Right lobe of liver (tissue), 6 donors: Measurements from ENCODE around the gene PPFIA4. TPM values are rescaled to one million over a fixed set of nuclear protein-coding genes. Genes with fewer than 3 reads are reported as not detected.

ENCODE experiments used
- ATAC-seq, 4 donors: fragments of 200-7000 bp; cut with Tn5 transposase; one replicate each; pipeline ENCODE4 v1.9.1; 2020; ENCODE audit warnings: mild to moderate bottlenecking in 4 of 4, moderate library complexity in 4 of 4
- DNase-seq, 3 donors: peaks; one replicate each; pipeline ENCODE4 v3.0.0-alpha.2; 2020
- H3K27ac ChIP-seq, 3 donors: fragments of 200-600 bp; one replicate each; pipeline ENCODE4 v1.8.0; 2022
- H3K27me3 ChIP-seq, 2 donors: fragments of 200-600 bp; one replicate each; pipeline ENCODE4 v1.8.0; 2022
- H3K36me3 ChIP-seq, 4 donors: fragments of 200-600 bp; sonication (generic) in 1 of 4; one replicate each; pipeline versions ENCODE4 v1.5.1 to v1.8.0; 2017 to 2022; ENCODE audit warnings: control low read depth in 1 of 4
- H3K4me1 ChIP-seq, 4 donors: fragments of 200-600 bp; sonication (generic) in 1 of 4; one replicate each; pipeline versions ENCODE4 v1.5.1 to v1.8.0; 2017 to 2022; ENCODE audit warnings: control low read depth in 1 of 4
- H3K4me3 ChIP-seq, 3 donors: fragments of 200-600 bp; one replicate each; pipeline ENCODE4 v1.8.0; 2022
- H3K9me3 ChIP-seq, 4 donors: fragments of 200-600 bp; sonication (generic) in 1 of 4; one replicate each; pipeline versions ENCODE4 v1.5.1 to v1.8.0; 2017 to 2022; ENCODE audit warnings: control low read depth in 1 of 4
- CTCF ChIP-seq, 4 donors: fragments of 200-600 bp in 3 of 4; fragments of 450-650 bp in 1 of 4; IDR thresholded peaks; one replicate each; pipeline versions ENCODE4 v1.5.1 to v1.8.0; 2016 to 2022; ENCODE audit warnings: antibody characterized with exemption in 4 of 4, mild to moderate bottlenecking in 2 of 4
- POLR2A ChIP-seq: fragments of 450-650 bp; IDR thresholded peaks from one replicate; pipeline ENCODE4 v1.6.1; 2017; ENCODE audit warnings: antibody characterized with exemption, mild to moderate bottlenecking
- WGBS: methylation state at CpG from one replicate; pipeline ENCODE4 v1.1.6; 2018; ENCODE audit warnings: low coverage, low lambda C conversion rate; ENCODE audit not compliant: insufficient coverage; ENCODE audit errors: missing lambda C conversion rate; 5-methylcytosine and 5-hydroxymethylcytosine counted together
- intact Hi-C, 2 donors: fragments of 100-400 bp; cut with DNase I; formaldehyde crosslinking; loops; one replicate each; pipeline versions ENCODE4 v1.11.2 to v1.14.1; 2022
- total RNA-seq, 6 experiments: library from RNA; depleted of rRNA in 2 of 6; stranded (reverse); fragments of >200 nt in 2 of 6; fragmentation: NEBNext Ultra II Directional in 3 of 6; extraction: Animal tissue kit (Norgen Biotek cat#: 25700) in 3 of 6; gene quantifications; one replicate each; pipeline versions ENCODE4 v1.1.0 to v1.2.4, GENCODE V29; 2016 to 2023
- donor health status: DM: no; HTN: yes; CAD: no.
- donor health status: DM: no; HTN: no; CAD: no.
- donor health status: DM: no; HTN: no; CAD: no.
- donor health status: DM: no; HTN: yes; CAD: no.
- donor health status: DM: no; HTN: yes; CAD: no.

The PPFIA4 gene
- total RNA-seq, 6 experiments from 2014 or later, result 0.18 to 5.5 (median 0.49) TPM; not detected in 1

- H3K4me3 ChIP-seq, result no peak overlapping the region
- H3K36me3 ChIP-seq, result no peaks in the 10 kb centered on the region
- TF ChIP-seq POLR2A (no peak), CTCF (IDR thresholded peaks at IDR 0.05) (no peak)
- peaks cover 0 to 3% of the 10 kb centered on the region in 2 donors for H3K27me3 ChIP-seq
- ATAC-seq, result no peak
- intact Hi-C loops, result loop anchor here in 1 of 2 donors (5.0 kb wide), 1 partner anchor 96 kb away; no protein-coding TSS in a partner anchor
- no peak overlapping the region for H3K27ac ChIP-seq
- no peak for DNase-seq
- H3K4me1 ChIP-seq, result no peaks in the 10 kb centered on the region
- 54% methylated on average over 9 of the region's 11 CpGs for WGBS
- no peaks in the 10 kb centered on the region for H3K9me3 ChIP-seq
These were observed 95.1 kb downstream of the PPFIA4 start for GRCh38 chr1:203121186-203122015.

- peaks cover 0 to 5% of the 10 kb centered on the region in 2 donors for H3K27me3 ChIP-seq
- intact Hi-C loops, result loop anchor here in 1 of 2 donors (5.0 kb wide), 1 partner anchor 95 kb away; no protein-coding TSS in a partner anchor
- H3K36me3 ChIP-seq, result no peaks in the 10 kb centered on the region
- H3K27ac ChIP-seq, result no peak overlapping the region
- ATAC-seq (no peak), DNase-seq (no peak)
- H3K4me1 ChIP-seq, result no peaks in the 10 kb centered on the region
- no peaks in the 10 kb centered on the region for H3K9me3 ChIP-seq
- WGBS, result no CpG with 5 or more reads among the region's 2 CpGs
- TF ChIP-seq POLR2A, result no peak
- TF ChIP-seq CTCF (IDR thresholded peaks at IDR 0.05), result no peak
- no peak overlapping the region for H3K4me3 ChIP-seq
These were observed 95.9 kb downstream of the PPFIA4 start for GRCh38 chr1:203122159-203122558.

GRCh38 chr1:203124011-203124410 is 97.7 kb downstream of the PPFIA4 start:
- no peaks in the 10 kb centered on the region for H3K36me3 ChIP-seq
- no peaks in the 10 kb centered on the region for H3K9me3 ChIP-seq
- H3K27me3 ChIP-seq, result peaks cover 0 to 5% of the 10 kb centered on the region in 2 donors
- H3K4me3 ChIP-seq, result no peak overlapping the region
- DNase-seq (no peak), ATAC-seq (no peak)
- H3K4me1 ChIP-seq, result peaks cover 0 to 13% (median 2%) of the 10 kb centered on the region in 4 donors
- 56% methylated on average over 5 of the region's 5 CpGs for WGBS
- no peak overlapping the region for H3K27ac ChIP-seq
- intact Hi-C loops, result loop anchor here in 1 of 2 donors (5.0 kb wide), 1 partner anchor 93 kb away; no protein-coding TSS in a partner anchor
- TF ChIP-seq POLR2A, result no peak
- TF ChIP-seq CTCF (IDR thresholded peaks at IDR 0.05), result no peak

- H3K4me3 ChIP-seq, result no peak overlapping the region
- DNase-seq (no peak), ATAC-seq (no peak)
- intact Hi-C loops, result loop anchor here in 1 of 2 donors (5.0 kb wide), 1 partner anchor 93 kb away; no protein-coding TSS in a partner anchor
- peaks cover 0 to 5% of the 10 kb centered on the region in 2 donors for H3K27me3 ChIP-seq
- no peaks in the 10 kb centered on the region for H3K36me3 ChIP-seq
- TF ChIP-seq POLR2A (no peak), CTCF (IDR thresholded peaks at IDR 0.05) (no peak)
- no peaks in the 10 kb centered on the region for H3K9me3 ChIP-seq
- no peak overlapping the region for H3K27ac ChIP-seq
- H3K4me1 ChIP-seq, result peaks cover 0 to 13% (median 2%) of the 10 kb centered on the region in 4 donors
- 23% methylated on average over 2 of the region's 5 CpGs for WGBS
These were observed 98.4 kb downstream of the PPFIA4 start for GRCh38 chr1:203124546-203125317.
